CD14-positive monocyte (primary cell): ENCODE results near the gene HELB. TPM values are rescaled to one million over a fixed set of nuclear protein-coding genes. Genes with fewer than 3 reads are reported as not detected.

ENCODE experiments used
- DNase-seq, 3 donors: peaks; one replicate each; pipeline ENCODE4 v3.0.0-alpha.2; 2011 to 2022
- H2AFZ ChIP-seq: 2 replicates; pipeline ENCODE4 v1.6.0; 2012; ENCODE audit warnings: mild to moderate bottlenecking, low read depth, low read length, inconsistent platforms; ENCODE audit not compliant: insufficient read depth, poor library complexity, severe bottlenecking
- H3K27ac ChIP-seq, 2 donors: 1 replicate in 1 of 2; 2 replicates in 1 of 2; pipeline ENCODE4 v1.5.1; 2012 to 2013; ENCODE audit warnings: low read length in 2 of 2, control low read depth in 1 of 2, inconsistent platforms in 1 of 2, low read depth in 1 of 2, mild to moderate bottlenecking in 1 of 2
- H3K27me3 ChIP-seq, 2 donors: one replicate each; pipeline versions ENCODE4 v1.6.0 to v1.6.1; 2011 to 2013; ENCODE audit warnings: low read length in 2 of 2; ENCODE audit not compliant: control insufficient read depth in 2 of 2, insufficient read depth in 2 of 2
- H3K36me3 ChIP-seq, 2 donors: replicated peaks in 1 of 2; 1 replicate in 1 of 2; 2 replicates in 1 of 2; pipeline versions ENCODE4 v1.5.1 to v1.6.1; 2012 to 2013; ENCODE audit warnings: low read length in 2 of 2, control low read depth in 1 of 2, inconsistent platforms in 1 of 2, mild to moderate bottlenecking in 1 of 2; ENCODE audit not compliant: insufficient read depth in 2 of 2, control insufficient read depth in 1 of 2
- H3K4me1 ChIP-seq, 2 donors: 1 replicate in 1 of 2; 2 replicates in 1 of 2; pipeline versions ENCODE4 v1.5.1 to v1.6.1; 2012 to 2013; ENCODE audit warnings: low read length in 2 of 2, control low read depth in 1 of 2, inconsistent platforms in 1 of 2, mild to moderate bottlenecking in 1 of 2, moderate library complexity in 1 of 2; ENCODE audit not compliant: insufficient read depth in 2 of 2, control insufficient read depth in 1 of 2
- H3K4me2 ChIP-seq: replicated peaks from 2 replicates; pipeline ENCODE3; 2012; ENCODE audit warnings: low read length, moderate library complexity, mild to moderate bottlenecking; ENCODE audit not compliant: poor library complexity, severe bottlenecking; ENCODE audit errors: extremely low read depth
- H3K4me3 ChIP-seq, 3 experiments: fragments of 200-600 bp in 1 of 3; sonication (generic) in 1 of 3; replicated peaks in 1 of 3; 1 replicate in 2 of 3; 2 replicates in 1 of 3; pipeline ENCODE4 v1.5.1; 2011 to 2013; ENCODE audit warnings: low read length in 3 of 3, mild to moderate bottlenecking in 3 of 3, control low read depth in 2 of 3, low read depth in 2 of 3, inconsistent platforms in 1 of 3, moderate library complexity in 1 of 3
- H3K79me2 ChIP-seq: 2 replicates; pipeline ENCODE4 v1.6.0; 2012; ENCODE audit warnings: mild to moderate bottlenecking, control low read depth, inconsistent platforms, low read length, moderate library complexity; ENCODE audit not compliant: insufficient read depth
- H3K9ac ChIP-seq: 2 replicates; pipeline ENCODE4 v1.6.0; 2017; ENCODE audit warnings: low read length, mild to moderate bottlenecking; ENCODE audit not compliant: insufficient read depth, poor library complexity, severe bottlenecking
- H3K9me3 ChIP-seq, 2 donors: replicated peaks in 1 of 2; 1 replicate in 1 of 2; 2 replicates in 1 of 2; pipeline versions ENCODE4 v1.5.1 to v1.6.1; 2012 to 2013; ENCODE audit warnings: low read length in 2 of 2, control low read depth in 1 of 2; ENCODE audit not compliant: control insufficient read depth in 1 of 2, insufficient read depth in 1 of 2
- H4K20me1 ChIP-seq: 2 replicates; pipeline ENCODE4 v1.6.0; 2012; ENCODE audit warnings: mild to moderate bottlenecking, low read length, control low read depth, moderate library complexity; ENCODE audit not compliant: insufficient read depth
- H3K27ac Mint-ChIP-seq, 7 donors: one replicate each; pipeline ENCODE4 v1.8.0; 2020; ENCODE audit warnings: mild to moderate bottlenecking in 7 of 7, mixed read lengths in 7 of 7, moderate library complexity in 6 of 7, inconsistent platforms in 2 of 7
- H3K27me3 Mint-ChIP-seq, 3 donors: one replicate each; pipeline ENCODE4 v1.8.0; 2021 to 2022; ENCODE audit warnings: low read depth in 3 of 3, mild to moderate bottlenecking in 3 of 3, mixed read lengths in 3 of 3, moderate library complexity in 3 of 3, inconsistent platforms in 1 of 3
- H3K36me3 Mint-ChIP-seq, 2 donors: one replicate each; pipeline ENCODE4 v1.8.0; 2020; ENCODE audit warnings: mixed read lengths in 2 of 2, inconsistent platforms in 1 of 2, mild to moderate bottlenecking in 1 of 2
- H3K4me1 Mint-ChIP-seq: one replicate; pipeline ENCODE4 v1.8.0; 2020; ENCODE audit warnings: mild to moderate bottlenecking, mixed read lengths
- H3K4me3 Mint-ChIP-seq, 2 donors: one replicate each; pipeline ENCODE4 v1.8.0; 2020; ENCODE audit warnings: mild to moderate bottlenecking in 2 of 2, mixed read lengths in 2 of 2, moderate library complexity in 1 of 2
- H3K9me3 Mint-ChIP-seq, 7 donors: one replicate each; pipeline ENCODE4 v1.8.0; 2020 to 2022; ENCODE audit warnings: mixed read lengths in 7 of 7, mild to moderate bottlenecking in 6 of 7, moderate library complexity in 6 of 7, inconsistent platforms in 2 of 7
- WGBS: methylation state at CpG from one replicate; pipeline ENCODE4 v1.1.5; 2013; ENCODE audit warnings: missing lambda C conversion rate; ENCODE audit not compliant: insufficient coverage; 5-methylcytosine and 5-hydroxymethylcytosine counted together
- intact Hi-C, 2 donors: fragments of 100-400 bp; cut with micrococcal nuclease; formaldehyde crosslinking; loops; one replicate each; pipeline versions ENCODE4 v1.15.0 to v1.15.1; 2023
- polyA plus RNA-seq, 3 donors: library from polyadenylated mRNA; depleted of rRNA in 1 of 3; unstranded in 2 of 3; stranded (reverse) in 1 of 3; fragments of 300-500 nt in 2 of 3; fragments of >200 nt in 1 of 3; fragmentation: Illumina TruSeq in 2 of 3; gene quantifications; 1 replicate in 2 of 3; 2 replicates in 1 of 3; pipeline ENCODE4 v1.2.3, GENCODE V29; 2012 to 2021
- TF ChIP-seq, protein P1 (sequence below): fragments of 200-600 bp; IDR thresholded peaks from one replicate; pipeline ENCODE4 v1.8.0; 2022; ENCODE audit warnings: antibody characterized with exemption, mild to moderate bottlenecking

HELB gene
- polyA plus RNA-seq, 3 donors: 1.8 to 3.4 (median 3.0) TPM

- H3K27ac Mint-ChIP-seq: no peak overlapping the region
- TF ChIP-seq, protein P1, sequence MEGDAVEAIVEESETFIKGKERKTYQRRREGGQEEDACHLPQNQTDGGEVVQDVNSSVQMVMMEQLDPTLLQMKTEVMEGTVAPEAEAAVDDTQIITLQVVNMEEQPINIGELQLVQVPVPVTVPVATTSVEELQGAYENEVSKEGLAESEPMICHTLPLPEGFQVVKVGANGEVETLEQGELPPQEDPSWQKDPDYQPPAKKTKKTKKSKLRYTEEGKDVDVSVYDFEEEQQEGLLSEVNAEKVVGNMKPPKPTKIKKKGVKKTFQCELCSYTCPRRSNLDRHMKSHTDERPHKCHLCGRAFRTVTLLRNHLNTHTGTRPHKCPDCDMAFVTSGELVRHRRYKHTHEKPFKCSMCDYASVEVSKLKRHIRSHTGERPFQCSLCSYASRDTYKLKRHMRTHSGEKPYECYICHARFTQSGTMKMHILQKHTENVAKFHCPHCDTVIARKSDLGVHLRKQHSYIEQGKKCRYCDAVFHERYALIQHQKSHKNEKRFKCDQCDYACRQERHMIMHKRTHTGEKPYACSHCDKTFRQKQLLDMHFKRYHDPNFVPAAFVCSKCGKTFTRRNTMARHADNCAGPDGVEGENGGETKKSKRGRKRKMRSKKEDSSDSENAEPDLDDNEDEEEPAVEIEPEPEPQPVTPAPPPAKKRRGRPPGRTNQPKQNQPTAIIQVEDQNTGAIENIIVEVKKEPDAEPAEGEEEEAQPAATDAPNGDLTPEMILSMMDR: no peak
- DNase-seq: no peak
- Histone ChIP-seq H2AFZ (no peak overlapping the region), H3K4me1 (peaks cover 3 to 6% of the 10 kb centered on the region in 2 donors), H3K36me3 (no peaks in the 10 kb centered on the region), H3K4me2 (no peak overlapping the region), H4K20me1 (no peaks in the 10 kb centered on the region), H3K4me3 (no peak overlapping the region), H3K27ac (no peak overlapping the region), H3K9ac (no peak overlapping the region), H3K27me3 (no peaks in the 10 kb centered on the region), H3K79me2 (no peaks in the 10 kb centered on the region), H3K9me3 (peaks cover 0 to 3% of the 10 kb centered on the region in 2 donors)
- 67% methylated on average over 1 of the region's 4 CpGs for WGBS
- intact Hi-C loops: no loop called here
- H3K9me3 Mint-ChIP-seq: peaks cover 5 to 10% (median 6%) of the 10 kb centered on the region in 7 donors
- peaks cover 2% of the 10 kb centered on the region for H3K4me1 Mint-ChIP-seq
- no peaks in the 10 kb centered on the region for H3K36me3 Mint-ChIP-seq
- no peak overlapping the region for H3K4me3 Mint-ChIP-seq
- H3K27me3 Mint-ChIP-seq: peaks cover 0 to 2% (median 2%) of the 10 kb centered on the region in 3 donors
These were observed 5.2 kb upstream of the HELB start for GRCh38 chr12:66297080-66297479.

GRCh38 chr12:66297923-66298322 is 4.4 kb upstream of the HELB start:
- intact Hi-C loops: no loop called here
- peaks cover 3 to 6% of the 10 kb centered on the region in 2 donors for H3K4me1 ChIP-seq
- Mint-ChIP-seq H3K27ac (no peak overlapping the region), H3K9me3 (peaks cover 2 to 5% (median 3%) of the 10 kb centered on the region in 7 donors), H3K4me1 (peaks cover 5% of the 10 kb centered on the region), H3K27me3 (peaks cover 0 to 2% (median 2%) of the 10 kb centered on the region in 3 donors), H3K36me3 (no peaks in the 10 kb centered on the region), H3K4me3 (no peak overlapping the region)
- H3K27me3 ChIP-seq: no peaks in the 10 kb centered on the region
- no peak overlapping the region for H3K9ac ChIP-seq
- TF ChIP-seq, protein P1: no peak
- DNase-seq: no peak
- no CpG with 5 or more reads among the region's 3 CpGs for WGBS
- H3K9me3 ChIP-seq: no peaks in the 10 kb centered on the region
- no peak overlapping the region for H2AFZ ChIP-seq
- peaks cover 7% of the 10 kb centered on the region for H3K79me2 ChIP-seq
- H3K4me3 ChIP-seq: no peak overlapping the region
- H3K36me3 ChIP-seq: no peaks in the 10 kb centered on the region
- H3K27ac ChIP-seq: no peak overlapping the region
- H4K20me1 ChIP-seq: no peaks in the 10 kb centered on the region
- H3K4me2 ChIP-seq: no peak overlapping the region
